ENCODE data around the gene KAT6B. TPM values are rescaled to one million over a fixed set of nuclear protein-coding genes. Genes with fewer than 3 reads are reported as not detected.
"Not testable (repeated sequence)": the region's sequence is repeated elsewhere in the genome, so short reads cannot be mapped to it uniquely, and the experiment has no call there.

The KAT6B gene
- total RNA-seq, 1 donor from 2014 or later: 18.1 TPM

- no peak overlapping the region for H3K27ac Mint-ChIP-seq (ENCODE audit: unreplicated experiment)
- H3K4me3 Mint-ChIP-seq (ENCODE audit: unreplicated experiment): no peak overlapping the region
- DNase-seq (ENCODE audit: low spot score): no peak
- H3K4me1 Mint-ChIP-seq (ENCODE audit: unreplicated experiment): no peaks in the 10 kb centered on the region
- no peaks in the 10 kb centered on the region for H3K9me3 Mint-ChIP-seq (ENCODE audit: unreplicated experiment)
- no peaks in the 10 kb centered on the region for H3K36me3 Mint-ChIP-seq (ENCODE audit: low read depth, unreplicated experiment)
- no peak for TF ChIP-seq CTCF (IDR thresholded peaks at IDR 0.05; ENCODE audit: unreplicated experiment)
- H3K27me3 Mint-ChIP-seq (ENCODE audit: unreplicated experiment): no peaks in the 10 kb centered on the region
Observed at GRCh38 chr10:74871595-74872382, 45.4 kb downstream of the KAT6B start.

GRCh38 chr10:74873803-74874454 is 47.5 kb downstream of the KAT6B start:
- Mint-ChIP-seq H3K27me3 (ENCODE audit: unreplicated experiment) (no peaks in the 10 kb centered on the region), H3K4me3 (ENCODE audit: unreplicated experiment) (no peak overlapping the region), H3K36me3 (ENCODE audit: low read depth, unreplicated experiment) (no peaks in the 10 kb centered on the region), H3K27ac (ENCODE audit: unreplicated experiment) (no peak overlapping the region), H3K9me3 (ENCODE audit: unreplicated experiment) (no peaks in the 10 kb centered on the region), H3K4me1 (ENCODE audit: unreplicated experiment) (no peaks in the 10 kb centered on the region)
- TF ChIP-seq CTCF (IDR thresholded peaks at IDR 0.05; ENCODE audit: unreplicated experiment): no peak
- no peak for DNase-seq (ENCODE audit: low spot score)

GRCh38 chr10:74874649-74875048 is 48.2 kb downstream of the KAT6B start:
- Mint-ChIP-seq H3K36me3 (ENCODE audit: low read depth, unreplicated experiment) (no peaks in the 10 kb centered on the region), H3K4me1 (ENCODE audit: unreplicated experiment) (no peaks in the 10 kb centered on the region), H3K4me3 (ENCODE audit: unreplicated experiment) (no peak overlapping the region), H3K27me3 (ENCODE audit: unreplicated experiment) (no peaks in the 10 kb centered on the region), H3K27ac (ENCODE audit: unreplicated experiment) (no peak overlapping the region), H3K9me3 (ENCODE audit: unreplicated experiment) (no peaks in the 10 kb centered on the region)
- DNase-seq (ENCODE audit: low spot score): no peak
- TF ChIP-seq CTCF (IDR thresholded peaks at IDR 0.05; ENCODE audit: unreplicated experiment): no peak

GRCh38 chr10:74875068-74875467 is 48.7 kb downstream of the KAT6B start:
- no peaks in the 10 kb centered on the region for H3K4me1 Mint-ChIP-seq (ENCODE audit: unreplicated experiment)
- no peak overlapping the region for H3K27ac Mint-ChIP-seq (ENCODE audit: unreplicated experiment)
- TF ChIP-seq CTCF (IDR thresholded peaks at IDR 0.05; ENCODE audit: unreplicated experiment): no peak
- no peaks in the 10 kb centered on the region for H3K27me3 Mint-ChIP-seq (ENCODE audit: unreplicated experiment)
- H3K4me3 Mint-ChIP-seq (ENCODE audit: unreplicated experiment): no peak overlapping the region
- no peaks in the 10 kb centered on the region for H3K36me3 Mint-ChIP-seq (ENCODE audit: low read depth, unreplicated experiment)
- H3K9me3 Mint-ChIP-seq (ENCODE audit: unreplicated experiment): no peaks in the 10 kb centered on the region
- no peak for DNase-seq (ENCODE audit: low spot score)

- H3K36me3 Mint-ChIP-seq (ENCODE audit: low read depth, unreplicated experiment): no peaks in the 10 kb centered on the region
- TF ChIP-seq CTCF (IDR thresholded peaks at IDR 0.05; ENCODE audit: unreplicated experiment): no peak
- DNase-seq (ENCODE audit: low spot score): no peak
- H3K4me1 Mint-ChIP-seq (ENCODE audit: unreplicated experiment): no peaks in the 10 kb centered on the region
- H3K9me3 Mint-ChIP-seq (ENCODE audit: unreplicated experiment): no peaks in the 10 kb centered on the region
- no peaks in the 10 kb centered on the region for H3K27me3 Mint-ChIP-seq (ENCODE audit: unreplicated experiment)
- H3K4me3 Mint-ChIP-seq (ENCODE audit: unreplicated experiment): no peak overlapping the region
- H3K27ac Mint-ChIP-seq (ENCODE audit: unreplicated experiment): no peak overlapping the region
Observed at GRCh38 chr10:74875966-74876365, 49.6 kb downstream of the KAT6B start.

GRCh38 chr10:74877054-74877453 is 50.7 kb downstream of the KAT6B start:
- not testable (repeated sequence) for H3K27me3 Mint-ChIP-seq (ENCODE audit: unreplicated experiment); H3K27ac Mint-ChIP-seq (ENCODE audit: unreplicated experiment); H3K4me1 Mint-ChIP-seq (ENCODE audit: unreplicated experiment); H3K4me3 Mint-ChIP-seq (ENCODE audit: unreplicated experiment); H3K9me3 Mint-ChIP-seq (ENCODE audit: unreplicated experiment); DNase-seq (ENCODE audit: low spot score); H3K36me3 Mint-ChIP-seq (ENCODE audit: low read depth, unreplicated experiment)

All from endothelial cell (in vitro differentiated cells).